ENCODE results near the gene NSD1.

DNA sequence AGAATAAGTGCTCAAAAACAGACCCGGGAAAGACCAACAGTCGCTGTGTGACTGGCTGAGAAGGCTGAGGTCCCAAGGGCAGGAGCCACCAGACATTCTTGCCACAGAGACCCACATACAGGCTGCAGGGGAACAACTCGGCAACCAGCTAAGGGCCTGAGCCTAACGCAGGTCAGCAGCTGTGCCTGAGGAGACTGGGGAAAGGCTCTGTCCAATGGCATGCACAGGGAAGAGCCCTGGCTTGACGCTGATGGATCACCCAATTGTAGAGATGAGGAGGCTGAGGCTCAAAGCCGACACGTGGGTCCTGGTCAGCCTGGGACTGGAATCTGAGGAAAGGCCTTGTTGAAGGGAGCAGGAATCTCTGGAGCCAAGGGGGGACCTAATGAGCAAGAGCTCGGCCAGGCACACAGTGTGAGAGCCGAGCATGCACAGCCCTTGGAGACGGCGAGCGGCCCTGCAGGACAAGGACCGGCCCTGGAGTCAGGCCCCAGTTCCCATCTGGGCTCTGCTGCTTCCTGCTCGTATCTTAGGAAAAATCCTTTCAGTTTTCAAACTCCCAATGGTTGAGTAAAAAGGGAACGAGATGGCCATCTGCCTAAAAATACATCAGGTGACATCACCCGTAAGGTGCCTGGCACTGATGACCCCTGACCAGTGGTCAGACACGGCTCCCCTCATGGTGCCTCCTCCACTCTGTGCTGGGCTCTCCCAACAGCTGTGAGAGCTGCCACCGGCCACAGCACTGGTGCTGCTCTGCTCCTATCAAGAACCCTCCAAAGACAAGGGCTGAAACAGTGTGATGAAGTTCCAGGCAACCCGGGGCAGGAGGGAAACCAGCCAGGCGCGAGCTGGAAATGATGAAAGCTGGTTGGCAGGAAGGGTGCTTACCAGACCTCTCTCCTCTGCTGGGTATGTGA lies 201.5 kb downstream of the NSD1 start:
- TF ChIP-seq POLR2AphosphoS5 (IDR thresholded peaks at IDR 0.05; ENCODE audit: low read depth, low read length) (no peak), REST (IDR thresholded peaks at IDR 0.05; ENCODE audit: insufficient read depth in 1 of 2, low read depth in 2 of 2, low read length in 2 of 2) (no peak), TAF1 (IDR thresholded peaks at IDR 0.05; ENCODE audit: borderline replicate concordance, insufficient read depth, low read length) (no peak), SIN3A (IDR thresholded peaks at IDR 0.05; ENCODE audit: borderline replicate concordance, insufficient read depth, low read length) (no peak), FOXP2 (optimal IDR thresholded peaks at IDR 0.05; ENCODE audit: borderline replicate concordance, extremely low read depth, extremely low read length, insufficient read depth) (no peak)

Data from PFSK-1 (cell line).